GM12891 (cell line): ENCODE results near the gene CALML5.

ENCODE experiments used
- DNase-seq: peaks from one replicate; pipeline ENCODE4 v3.0.0; 2011; ENCODE audit warnings: low spot score; ENCODE audit not compliant: insufficient read length
- FAIRE-seq: peaks from 2 replicates; lab custom pipeline; 2011; peaks lifted over from hg19 to GRCh38; lab: Jason Lieb, UNC
- PAX5 ChIP-seq: IDR thresholded peaks from 2 replicates; pipeline ENCODE4 v1.6.1; 2011; ENCODE audit warnings: low read length, moderate library complexity, mild to moderate bottlenecking; ENCODE audit not compliant: insufficient read depth, severe bottlenecking
- POLR2A ChIP-seq: IDR thresholded peaks from 2 replicates; pipeline ENCODE4 v1.6.1; 2011; ENCODE audit warnings: low read depth, low read length, control low read depth
- POLR2AphosphoS5 ChIP-seq: IDR thresholded peaks from 2 replicates; pipeline ENCODE4 v1.6.1; 2011; ENCODE audit warnings: low read depth, low read length, control low read depth
- POU2F2 ChIP-seq: IDR thresholded peaks from 2 replicates; pipeline ENCODE4 v1.6.1; 2011; ENCODE audit warnings: low read depth, mild to moderate bottlenecking, control low read depth, low read length, moderate library complexity
- SPI1 ChIP-seq: IDR thresholded peaks from 2 replicates; pipeline ENCODE4 v1.6.1; 2011; ENCODE audit warnings: low read depth, low read length, control low read depth
- TAF1 ChIP-seq: IDR thresholded peaks from 2 replicates; pipeline ENCODE4 v1.6.1; 2011; ENCODE audit warnings: low read depth, low read length, control low read depth

The CALML5 gene

DNA sequence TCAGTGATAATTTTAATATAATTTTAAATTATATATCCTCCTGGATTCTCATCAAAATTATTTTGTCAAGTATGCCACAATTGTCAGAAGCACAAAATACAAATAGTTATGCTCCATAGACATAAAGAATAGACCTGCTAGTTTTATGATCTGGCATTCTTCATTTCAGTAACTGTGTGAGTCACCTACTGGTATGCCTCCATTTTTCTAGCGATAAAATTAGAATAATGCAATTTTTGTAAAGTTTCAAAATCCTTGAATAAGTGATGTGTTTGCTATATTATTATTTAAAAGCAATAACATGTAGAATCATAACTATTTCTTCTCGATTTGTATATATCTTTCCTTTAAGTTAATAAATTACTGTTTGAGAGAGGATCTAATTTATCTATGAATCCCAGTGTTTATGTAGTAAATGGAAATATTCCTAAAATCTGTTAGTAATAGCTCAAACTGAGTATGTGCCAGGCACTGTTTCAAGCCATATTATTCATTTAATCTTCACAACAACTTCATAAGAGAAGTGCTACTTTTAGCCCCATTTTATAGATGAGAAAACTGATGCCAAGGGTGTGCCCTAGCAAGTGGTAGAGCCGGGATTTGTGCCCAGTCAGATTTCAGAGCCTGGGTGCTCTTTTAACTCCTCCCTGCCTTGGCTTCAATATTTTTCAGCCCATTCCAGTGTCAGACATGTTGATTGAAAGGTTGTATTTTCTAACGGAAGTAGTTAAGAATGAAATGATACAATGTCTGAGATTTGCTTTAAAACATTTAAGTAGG, 48.6 kb downstream of the CALML5 start:
- FAIRE-seq (no peak), DNase-seq (no peak)
- no peak for TF ChIP-seq POLR2AphosphoS5
- TF ChIP-seq SPI1: no peak
- no peak for TF ChIP-seq TAF1
- TF ChIP-seq POU2F2: no peak
- no peak for TF ChIP-seq PAX5
- TF ChIP-seq POLR2A: no peak

DNA sequence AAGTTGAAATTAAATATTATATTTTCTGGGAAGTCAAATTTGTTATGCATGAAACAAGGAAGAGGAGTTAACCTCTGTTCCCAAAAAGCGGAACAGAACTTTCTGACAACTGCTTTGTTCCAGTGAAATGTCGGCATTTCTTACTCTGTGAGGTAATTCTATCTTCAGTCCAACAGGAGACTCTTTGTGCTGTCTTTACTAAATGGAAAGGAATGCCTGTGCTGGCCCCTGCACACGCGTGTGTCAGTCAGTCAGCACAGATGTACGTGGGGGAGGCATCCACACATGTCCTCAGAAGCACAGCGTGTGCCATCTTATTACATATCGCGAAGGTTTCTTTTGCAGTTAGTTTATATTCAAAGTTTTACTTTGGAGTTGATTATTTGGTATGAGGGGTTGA, 49.5 kb downstream of the CALML5 start:
- DNase-seq: no peak
- TF ChIP-seq PAX5: no peak
- TF ChIP-seq POLR2A: no peak
- TF ChIP-seq POU2F2: no peak
- TF ChIP-seq POLR2AphosphoS5: no peak
- no peak for TF ChIP-seq TAF1
- TF ChIP-seq SPI1: no peak

DNA sequence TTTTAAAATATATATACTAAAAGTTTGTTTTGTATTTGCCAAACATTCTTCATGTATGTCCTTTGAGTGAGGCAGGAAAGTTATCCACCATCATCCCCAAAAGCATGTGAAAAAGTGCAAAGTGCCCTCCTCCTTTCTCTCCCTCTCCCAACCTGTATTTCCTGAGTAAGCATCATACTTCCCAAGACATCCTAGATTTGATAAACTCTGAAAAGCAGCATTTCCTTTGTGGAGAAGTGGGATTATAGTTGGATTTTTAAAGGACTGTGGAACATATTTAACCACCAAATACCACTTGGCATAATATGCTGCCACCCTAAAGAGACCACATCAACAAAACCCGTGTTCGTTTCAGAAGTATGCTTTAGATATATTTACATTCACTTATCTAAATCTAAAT, 50.1 kb downstream of the CALML5 start:
- no peak for TF ChIP-seq SPI1
- no peak for TF ChIP-seq PAX5
- TF ChIP-seq POLR2A: no peak
- TF ChIP-seq POU2F2: no peak
- TF ChIP-seq POLR2AphosphoS5: no peak
- TF ChIP-seq TAF1: no peak
- DNase-seq: no peak
- no peak for FAIRE-seq

More for the DNA sequence above, 49.5 kb downstream of the CALML5 start:
- FAIRE-seq: no peak
